HUES48 (cell line): ENCODE data around the gene B4GALNT1.
A peak's percentile ranks its signal among the peaks of the same experiment; 100 is the strongest.
"Not testable (repeated sequence)": the region's sequence is repeated elsewhere in the genome, so short reads cannot be mapped to it uniquely, and the experiment has no call there.

ENCODE experiments used
- H3K27ac ChIP-seq: one replicate; pipeline ENCODE4 v1.7.0; 2013; ENCODE audit warnings: low read depth, low read length, inconsistent platforms
- H3K27me3 ChIP-seq: 2 replicates; pipeline ENCODE4 v1.6.1; 2013; ENCODE audit warnings: mild to moderate bottlenecking, low read length; ENCODE audit not compliant: control insufficient read depth, insufficient read depth
- H3K36me3 ChIP-seq: 2 replicates; pipeline ENCODE4 v1.6.1; 2013; ENCODE audit warnings: low read length; ENCODE audit not compliant: control insufficient read depth, insufficient read depth
- H3K4me1 ChIP-seq: 2 replicates; pipeline ENCODE4 v1.6.1; 2013; ENCODE audit warnings: mild to moderate bottlenecking, low read length; ENCODE audit not compliant: control insufficient read depth, insufficient read depth
- H3K4me3 ChIP-seq: 2 replicates; pipeline ENCODE4 v1.5.1; 2013; ENCODE audit warnings: mild to moderate bottlenecking, low read depth, low read length
- H3K9ac ChIP-seq: 2 replicates; pipeline ENCODE4 v1.6.1; 2013; ENCODE audit warnings: mild to moderate bottlenecking, low read depth, low read length, moderate library complexity
- H3K9me3 ChIP-seq: 2 replicates; pipeline ENCODE4 v1.6.1; 2013; ENCODE audit warnings: low read length; ENCODE audit not compliant: control insufficient read depth, insufficient read depth

The B4GALNT1 gene

GRCh38 chr12:57590864-57591781 is 41.9 kb downstream of the B4GALNT1 start, which contains the start of gene PIP4K2C:
TSS of gene PIP4K2C (plus strand) at chr12:57591192. CDS start at chr12:57591290, 98 bp downstream.
- peaks cover 2% of the 10 kb centered on the region; the same call in 1 of the 2 replicates for H3K27me3 ChIP-seq
- H3K27ac ChIP-seq: peak within 1 kb of the TSS; percentile 88

GRCh38 chr12:57590479-57590863 is 42.5 kb downstream of the B4GALNT1 start:
- H3K36me3 ChIP-seq: peaks cover 5% of the 10 kb centered on the region
- no peaks in the 10 kb centered on the region for H3K9me3 ChIP-seq
- peak overlapping the region; percentile 72 for H3K9ac ChIP-seq
- H3K4me3 ChIP-seq: peak overlapping the region; percentile 96
- peak overlapping the region; percentile 88 for H3K27ac ChIP-seq
- peaks cover 12% of the 10 kb centered on the region for H3K4me1 ChIP-seq
- H3K27me3 ChIP-seq: peaks cover 2% of the 10 kb centered on the region; the same call in 1 of the 2 replicates

More at GRCh38 chr12:57590864-57591781, 41.9 kb downstream of the B4GALNT1 start, which contains the start of gene PIP4K2C:
- peaks cover 10% of the 10 kb centered on the region for H3K36me3 ChIP-seq
- peak within 1 kb of the TSS; percentile 72 for H3K9ac ChIP-seq
- peak within 1 kb of the TSS; percentile 96 for H3K4me3 ChIP-seq
- H3K4me1 ChIP-seq: peaks cover 12% of the 10 kb centered on the region
- no peaks in the 10 kb centered on the region for H3K9me3 ChIP-seq

GRCh38 chr12:57588951-57589610 is 43.9 kb downstream of the B4GALNT1 start:
- not testable (repeated sequence) for H3K36me3 ChIP-seq, H3K9me3 ChIP-seq, H3K27me3 ChIP-seq, H3K4me3 ChIP-seq, H3K9ac ChIP-seq, H3K27ac ChIP-seq
- peaks cover 12% of the 10 kb centered on the region for H3K4me1 ChIP-seq

- Histone ChIP-seq H3K9me3 (no peaks in the 10 kb centered on the region), H3K4me3 (no peak overlapping the region), H3K9ac (no peak overlapping the region), H3K27ac (no peak overlapping the region), H3K27me3 (peaks cover 2% of the 10 kb centered on the region; the same call in 1 of the 2 replicates), H3K36me3 (peaks cover 18% of the 10 kb centered on the region), H3K4me1 (peaks cover 6% of the 10 kb centered on the region)
Observed at GRCh38 chr12:57586832-57587429, 46.1 kb downstream of the B4GALNT1 start.

- peaks cover 2% of the 10 kb centered on the region; the same call in 1 of the 2 replicates for H3K27me3 ChIP-seq
- no peak overlapping the region for H3K4me3 ChIP-seq
- no peak overlapping the region for H3K9ac ChIP-seq
- H3K9me3 ChIP-seq: no peaks in the 10 kb centered on the region
- H3K4me1 ChIP-seq: 0 out of 2 replicates have a peak, but pooled peaks cover 5% of the 10 kb centered on the region
- peaks cover 26% of the 10 kb centered on the region for H3K36me3 ChIP-seq
- H3K27ac ChIP-seq: no peak overlapping the region
Observed at GRCh38 chr12:57586128-57586527, 46.9 kb downstream of the B4GALNT1 start.

GRCh38 chr12:57585156-57585555 is 47.8 kb downstream of the B4GALNT1 start:
- Histone ChIP-seq H3K4me1 (no peaks in the 10 kb centered on the region), H3K4me3 (no peak overlapping the region), H3K9ac (no peak overlapping the region), H3K27me3 (peaks cover 2% of the 10 kb centered on the region; the same call in 1 of the 2 replicates), H3K27ac (no peak overlapping the region), H3K36me3 (peaks cover 35% of the 10 kb centered on the region), H3K9me3 (no peaks in the 10 kb centered on the region)

GRCh38 chr12:57584690-57585089 is 48.3 kb downstream of the B4GALNT1 start:
- Histone ChIP-seq H3K9me3 (no peaks in the 10 kb centered on the region), H3K9ac (no peak overlapping the region), H3K4me3 (no peak overlapping the region), H3K27ac (no peak overlapping the region), H3K27me3 (peaks cover 2% of the 10 kb centered on the region; the same call in 1 of the 2 replicates), H3K4me1 (no peaks in the 10 kb centered on the region), H3K36me3 (peaks cover 40% of the 10 kb centered on the region)

GRCh38 chr12:57584050-57584449 is 49.0 kb downstream of the B4GALNT1 start:
- Histone ChIP-seq H3K36me3 (peaks cover 46% of the 10 kb centered on the region), H3K9me3 (no peaks in the 10 kb centered on the region), H3K9ac (no peak overlapping the region), H3K27me3 (peaks cover 2% of the 10 kb centered on the region; the same call in 1 of the 2 replicates), H3K27ac (no peak overlapping the region), H3K4me1 (no peaks in the 10 kb centered on the region), H3K4me3 (no peak overlapping the region)

GRCh38 chr12:57583008-57583831 is 49.8 kb downstream of the B4GALNT1 start:
- Histone ChIP-seq H3K27me3 (peaks cover 2% of the 10 kb centered on the region; the same call in 1 of the 2 replicates), H3K9me3 (no peaks in the 10 kb centered on the region), H3K27ac (no peak overlapping the region), H3K4me1 (no peaks in the 10 kb centered on the region), H3K4me3 (no peak overlapping the region), H3K9ac (no peak overlapping the region), H3K36me3 (peaks cover 55% of the 10 kb centered on the region)

- Histone ChIP-seq H3K27me3 (no peaks in the 10 kb centered on the region), H3K36me3 (peaks cover 62% of the 10 kb centered on the region), H3K9ac (no peak overlapping the region), H3K4me3 (no peak overlapping the region), H3K27ac (no peak overlapping the region), H3K4me1 (no peaks in the 10 kb centered on the region), H3K9me3 (no peaks in the 10 kb centered on the region)
Observed at GRCh38 chr12:57582440-57582839, 50.6 kb downstream of the B4GALNT1 start.
